Lower leg skin (tissue), 3 donors: ENCODE measurements around the gene MCF2L2.

Experiments
- CTCF ChIP-seq, 3 donors: fragments of 450-650 bp; IDR thresholded peaks; one replicate each; pipeline ENCODE4 v1.5.1; 2016; ENCODE audit warnings: antibody characterized with exemption in 3 of 3, mild to moderate bottlenecking in 3 of 3, moderate library complexity in 2 of 3
- POLR2A ChIP-seq, 2 donors: fragments of 450-650 bp; IDR thresholded peaks; one replicate each; pipeline ENCODE4 v1.6.1; 2016 to 2017; ENCODE audit warnings: antibody characterized with exemption in 2 of 2, mild to moderate bottlenecking in 1 of 2, moderate library complexity in 1 of 2

GRCh38 chr3:183242431-183242830 lies 186.0 kb downstream of the MCF2L2 start:
- TF ChIP-seq CTCF (IDR thresholded peaks at IDR 0.05) (no peak), POLR2A (IDR thresholded peaks at IDR 0.05) (no peak)
